HG03196 (cell line): Measurements from ENCODE around the gene BCLAF1.
"Not testable (repeated sequence)": the region's sequence is repeated elsewhere in the genome, so short reads cannot be mapped to it uniquely, and the experiment has no call there.

ENCODE experiments used
- ATAC-seq: cut with Tn5 transposase; IDR thresholded peaks from one replicate; pipeline ENCODE4 v1.9.1; 2021; ENCODE audit not compliant: unreplicated experiment

The BCLAF1 gene

DNA sequence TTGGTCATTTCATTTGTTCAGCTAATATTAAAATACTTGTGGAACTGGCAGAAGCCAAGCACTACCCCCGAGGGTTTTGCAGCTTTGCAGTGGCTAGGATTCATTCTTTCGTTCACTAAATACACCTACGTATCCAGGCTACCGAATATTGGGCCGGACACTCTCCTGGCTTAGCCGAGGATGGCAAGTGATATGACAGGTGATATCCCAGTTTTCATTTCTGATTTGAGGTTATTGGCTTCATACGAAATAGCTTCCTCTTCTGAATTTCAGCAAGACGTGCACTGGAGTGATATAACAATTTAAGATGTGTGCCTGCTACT lies 39.0 kb downstream of the BCLAF1 start:
- peak; percentile 6 for ATAC-seq

GRCh38 chr6:136249811-136250685 lies 39.6 kb downstream of the BCLAF1 start, which contains the start of gene MTFR2:
Gene MTFR2, minus strand, starts transcription at chr6:136250311. Its CDS starts 1,212 bp downstream, at chr6:136249099.
- ATAC-seq, result peak; percentile 98

DNA sequence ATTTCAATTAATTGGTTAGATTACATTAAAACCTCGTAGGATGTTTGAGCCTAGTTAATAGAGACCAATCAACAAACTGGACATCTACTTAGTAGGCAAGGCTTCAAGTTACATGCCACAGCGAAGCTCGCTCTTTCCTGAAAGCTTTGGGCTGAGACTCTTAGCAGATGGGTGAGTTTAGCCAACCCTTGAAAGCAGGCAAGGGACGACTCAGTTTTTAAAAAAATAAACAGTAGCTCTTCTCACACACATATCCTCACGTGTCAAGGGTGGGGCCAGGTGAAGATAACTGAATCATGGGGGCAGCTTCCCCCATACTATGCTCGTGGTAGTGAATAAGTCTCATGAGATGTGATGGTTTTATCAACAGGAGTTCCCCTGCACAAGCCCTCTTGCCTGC lies 40.3 kb downstream of the BCLAF1 start:
- no peak for ATAC-seq

DNA sequence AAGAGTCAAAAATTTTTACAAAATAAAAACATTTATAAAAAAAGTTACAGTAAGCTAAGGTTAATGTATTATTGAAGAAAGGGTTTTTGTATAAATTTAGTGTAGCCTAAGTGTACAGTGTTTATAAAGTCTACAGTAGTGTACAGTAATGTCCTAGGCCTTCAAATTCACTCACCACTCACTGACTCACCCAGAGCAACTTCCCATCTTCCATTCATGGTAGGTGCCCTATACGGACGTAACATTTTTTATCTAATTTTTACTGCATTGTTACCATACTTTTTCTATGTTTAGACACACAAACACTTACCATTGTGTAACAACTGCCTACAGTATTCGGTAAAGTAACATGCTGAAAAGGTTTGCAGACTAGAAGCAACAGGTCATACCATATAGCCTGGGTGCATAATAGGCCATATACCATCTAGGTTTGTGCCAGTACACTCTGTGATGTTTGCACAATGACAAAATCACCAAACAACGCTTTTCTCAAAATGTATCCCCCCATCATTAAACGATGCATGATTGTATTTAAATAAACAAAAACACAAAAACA lies 45.5 kb downstream of the BCLAF1 start:
- ATAC-seq, result no peak

- no peak for ATAC-seq
Measured at GRCh38 chr6:136236466-136237293, 53.0 kb downstream of the BCLAF1 start.

- ATAC-seq, result no peak
Measured at GRCh38 chr6:136235233-136235564, 54.4 kb downstream of the BCLAF1 start.

DNA sequence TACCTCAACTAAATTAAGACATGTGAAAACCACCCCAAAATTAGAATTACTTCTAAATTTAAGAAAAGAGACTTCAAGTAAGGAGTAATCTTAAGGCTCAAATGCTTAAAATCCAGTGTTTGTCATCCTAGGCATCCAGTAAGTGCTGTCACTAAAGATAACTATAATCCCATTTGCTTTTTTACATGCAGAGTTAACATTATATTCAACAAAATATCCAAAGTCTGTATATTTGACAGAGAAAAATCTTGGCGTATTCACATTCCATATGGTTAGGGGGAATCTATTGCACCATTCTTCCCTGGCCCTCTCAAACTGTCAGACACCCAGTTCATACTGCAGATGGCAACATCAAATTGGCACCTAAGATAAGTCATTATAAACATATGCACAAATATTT lies 56.9 kb downstream of the BCLAF1 start:
- ATAC-seq, result no peak

DNA sequence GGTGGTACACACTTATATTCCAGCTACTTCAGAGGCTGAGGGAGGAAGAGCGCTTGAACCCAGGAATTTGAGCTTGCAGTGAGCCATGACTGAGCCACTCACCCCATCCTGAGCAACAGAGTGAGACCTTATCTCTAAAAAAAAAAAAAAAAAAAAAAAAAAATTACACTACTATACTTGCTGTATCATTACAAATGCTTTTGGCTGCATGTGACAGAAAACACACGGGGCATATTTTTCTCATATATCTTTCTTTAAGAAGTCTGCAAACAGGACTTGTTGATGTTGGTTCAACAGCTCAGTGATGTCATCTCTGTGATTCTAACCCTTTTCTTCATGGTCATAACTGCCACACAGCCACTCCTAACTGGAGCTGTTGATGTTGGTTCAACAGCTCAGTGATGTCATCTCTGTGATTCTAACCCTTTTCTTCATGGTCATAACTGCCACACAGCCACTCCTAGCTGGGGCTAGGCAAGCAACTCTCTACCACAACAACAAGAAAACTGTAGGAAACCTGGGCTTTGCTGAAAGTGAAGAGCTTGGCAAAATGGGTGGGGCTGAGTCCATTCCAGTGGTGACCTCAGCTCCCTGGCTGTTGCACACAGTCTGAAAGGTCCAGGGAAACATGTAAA lies 59.3 kb downstream of the BCLAF1 start:
- ATAC-seq, result no peak

DNA sequence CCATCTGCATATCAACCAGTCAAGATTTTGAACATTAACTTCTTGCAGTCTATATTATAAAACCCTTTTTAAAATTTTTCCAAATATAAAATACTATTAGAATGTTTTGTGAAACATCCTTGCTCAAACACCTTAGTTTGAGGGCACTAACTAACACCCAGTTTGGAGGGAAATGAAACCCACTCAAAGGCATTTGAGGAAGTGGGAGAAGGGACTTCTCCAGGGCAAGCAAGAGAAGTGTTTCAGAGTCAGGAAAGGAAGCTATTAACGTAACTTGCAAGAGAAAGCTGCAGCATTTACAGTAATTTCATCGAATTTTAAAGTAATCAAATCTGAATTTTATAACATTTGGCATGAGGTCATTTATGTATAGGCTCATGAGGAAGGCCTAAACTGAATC lies 60.8 kb downstream of the BCLAF1 start:
- no peak for ATAC-seq

DNA sequence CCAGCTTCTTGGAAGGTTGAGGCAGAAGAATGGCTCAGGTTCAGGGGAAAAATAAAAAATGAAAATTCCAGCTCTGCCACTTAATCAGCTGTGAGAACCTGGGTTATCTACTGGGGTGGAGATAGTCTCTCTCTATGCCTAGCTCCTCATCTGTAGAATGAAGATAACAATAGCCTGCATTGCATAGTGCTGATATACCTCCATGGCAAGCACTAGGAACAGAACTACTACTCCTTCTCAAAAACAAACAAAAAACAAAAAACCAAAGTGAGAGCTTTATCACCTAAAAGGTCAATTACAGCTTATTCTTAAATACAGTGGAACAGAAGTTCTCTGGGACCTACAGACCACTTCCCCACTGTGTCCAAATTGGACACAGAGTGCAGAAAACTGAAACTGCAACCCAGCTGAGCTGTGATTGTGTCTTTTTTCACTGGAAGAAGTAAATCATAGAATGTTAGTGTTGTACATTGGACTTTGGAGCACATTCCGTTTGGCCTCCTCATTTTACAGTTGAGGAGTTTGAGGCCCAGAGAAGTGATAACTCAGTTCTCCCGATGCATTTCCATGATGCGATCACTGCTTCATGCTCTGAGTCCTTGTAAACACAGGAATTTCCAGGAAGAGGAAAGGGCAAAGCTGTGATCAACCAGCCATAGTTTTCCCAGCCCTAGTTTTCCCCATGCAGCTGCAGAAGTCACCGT lies 62.8 kb downstream of the BCLAF1 start:
- ATAC-seq, result no peak

GRCh38 chr6:136226027-136226673 lies 63.5 kb downstream of the BCLAF1 start:
- ATAC-seq, result peak; percentile 76

DNA sequence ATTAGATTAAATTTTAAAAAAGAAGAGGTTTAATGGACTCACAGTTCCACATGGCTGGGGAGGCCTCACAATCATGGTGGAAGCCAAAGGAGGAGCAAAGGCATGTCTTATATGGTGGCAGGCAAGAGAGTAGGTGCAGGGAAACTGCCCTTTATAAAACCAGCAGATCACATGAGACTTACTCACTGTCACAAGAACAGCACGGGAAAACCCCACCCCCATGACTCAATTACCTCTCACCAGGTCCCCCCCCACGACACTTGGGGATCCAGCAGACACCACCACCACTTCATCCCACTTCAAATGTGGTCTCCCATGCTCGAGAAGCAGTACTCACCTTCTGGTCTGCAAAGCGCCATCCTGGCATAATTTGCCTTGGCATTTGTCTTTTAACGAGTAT lies 64.2 kb downstream of the BCLAF1 start:
- no peak for ATAC-seq

- ATAC-seq, result not testable (repeated sequence)
Measured at GRCh38 chr6:136224974-136225373, 64.7 kb downstream of the BCLAF1 start.

GRCh38 chr6:136216503-136217401 lies 72.9 kb downstream of the BCLAF1 start:
- ATAC-seq, result no peak

DNA sequence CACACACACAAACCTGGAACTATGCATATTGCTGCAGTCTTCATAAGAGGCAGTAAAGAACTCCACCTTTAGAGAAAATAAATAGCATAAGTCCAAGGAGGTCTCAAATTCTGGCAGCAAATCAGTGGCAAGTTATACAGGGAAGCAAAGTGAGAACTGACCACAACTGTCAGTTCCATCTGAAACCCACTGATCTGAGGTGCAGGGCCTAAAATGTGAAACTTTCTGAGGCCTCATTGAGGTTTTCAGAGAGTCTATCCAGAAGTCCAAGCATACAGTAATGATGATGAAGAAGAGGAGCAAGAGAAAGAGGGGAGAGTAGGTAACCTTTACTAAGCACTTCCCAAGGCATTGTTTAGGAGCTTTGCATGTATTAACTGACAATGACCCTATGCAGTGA lies 75.8 kb downstream of the BCLAF1 start:
- ATAC-seq, result no peak

GRCh38 chr6:136213012-136213539 lies 76.6 kb downstream of the BCLAF1 start:
- ATAC-seq, result no peak

DNA sequence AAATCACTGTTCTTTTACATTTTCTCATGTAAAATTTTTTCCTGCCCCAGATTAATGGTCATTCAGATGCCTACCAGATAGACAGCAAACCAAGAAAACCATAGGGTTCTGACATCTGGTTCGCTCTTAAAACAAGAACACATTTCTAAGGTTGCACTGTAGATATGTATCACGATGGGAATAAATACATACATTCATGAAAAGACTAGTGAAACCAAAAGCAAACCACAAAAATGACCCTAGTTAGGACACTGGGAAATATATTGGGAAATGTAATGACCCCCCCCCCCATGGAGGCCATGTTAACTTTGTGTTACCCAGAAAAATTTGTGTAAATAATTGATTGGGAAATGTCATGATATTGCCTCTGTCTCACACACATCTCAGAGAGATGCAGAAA lies 77.0 kb downstream of the BCLAF1 start:
- ATAC-seq, result no peak

GRCh38 chr6:136210398-136211165 lies 79.1 kb downstream of the BCLAF1 start:
- ATAC-seq, result no peak
